ENCODE results near the gene CPED1. TPM values are rescaled to one million over a fixed set of nuclear protein-coding genes. Genes with fewer than 3 reads are reported as not detected.
"Not testable (repeated sequence)": the region's sequence is repeated elsewhere in the genome, so short reads cannot be mapped to it uniquely, and the experiment has no call there.

CPED1 gene
- total RNA-seq, 1 donor from 2014 or later = 0.26 TPM

GRCh38 chr7:121030308-121030707, 41.8 kb downstream of the CPED1 start:
- no peak for TF ChIP-seq CTCF (IDR thresholded peaks at IDR 0.05; ENCODE audit: insufficient read depth, low read length, severe bottlenecking)
- FAIRE-seq = no peak

GRCh38 chr7:121032645-121033460, 44.3 kb downstream of the CPED1 start:
- TF ChIP-seq CTCF (IDR thresholded peaks at IDR 0.05; ENCODE audit: insufficient read depth, low read length, severe bottlenecking) = no peak
- FAIRE-seq (no peak), DNase-seq (ENCODE audit: low read depth) (peak; percentile 37)
- Histone ChIP-seq H3K36me3 (ENCODE audit: control insufficient read depth, insufficient read depth, low read length) (no peaks in the 10 kb centered on the region), H3K4me3 (ENCODE audit: low read depth, low read length) (no peak overlapping the region), H3K27me3 (ENCODE audit: control insufficient read depth, insufficient read depth, low read length) (no peaks in the 10 kb centered on the region)

More at GRCh38 chr7:121030308-121030707, 41.8 kb downstream of the CPED1 start:
- no peaks in the 10 kb centered on the region for H3K36me3 ChIP-seq (ENCODE audit: control insufficient read depth, insufficient read depth, low read length)
- no peak for DNase-seq (ENCODE audit: low read depth)
- H3K27me3 ChIP-seq (ENCODE audit: control insufficient read depth, insufficient read depth, low read length) = no peaks in the 10 kb centered on the region
- H3K4me3 ChIP-seq (ENCODE audit: low read depth, low read length) = no peak overlapping the region

DNA sequence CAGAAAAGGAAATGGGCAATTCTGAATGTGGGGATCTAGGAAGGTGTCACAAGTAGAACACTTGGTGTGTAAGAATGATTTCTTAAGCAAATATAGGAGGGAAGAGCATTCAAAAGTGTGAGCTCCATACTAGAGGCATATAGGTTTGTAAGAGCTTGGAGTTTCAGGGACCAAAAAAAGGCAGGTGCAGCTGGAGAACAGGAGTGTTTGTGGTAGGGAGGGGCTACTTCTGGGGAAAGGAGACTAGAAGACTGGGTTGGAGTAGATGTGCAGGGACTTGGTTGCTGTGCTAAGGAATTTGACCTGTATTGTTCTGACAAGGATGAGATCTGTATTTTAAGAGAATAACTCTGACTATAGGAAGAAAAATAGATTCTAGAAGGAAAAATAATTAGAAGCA, 46.4 kb downstream of the CPED1 start:
- DNase-seq (ENCODE audit: low read depth) = no peak
- no peak for TF ChIP-seq CTCF (IDR thresholded peaks at IDR 0.05; ENCODE audit: insufficient read depth, low read length, severe bottlenecking)
- no peaks in the 10 kb centered on the region for H3K27me3 ChIP-seq (ENCODE audit: control insufficient read depth, insufficient read depth, low read length)
- H3K4me3 ChIP-seq (ENCODE audit: low read depth, low read length) = no peak overlapping the region
- no peak for FAIRE-seq
- H3K36me3 ChIP-seq (ENCODE audit: control insufficient read depth, insufficient read depth, low read length) = no peaks in the 10 kb centered on the region

DNA sequence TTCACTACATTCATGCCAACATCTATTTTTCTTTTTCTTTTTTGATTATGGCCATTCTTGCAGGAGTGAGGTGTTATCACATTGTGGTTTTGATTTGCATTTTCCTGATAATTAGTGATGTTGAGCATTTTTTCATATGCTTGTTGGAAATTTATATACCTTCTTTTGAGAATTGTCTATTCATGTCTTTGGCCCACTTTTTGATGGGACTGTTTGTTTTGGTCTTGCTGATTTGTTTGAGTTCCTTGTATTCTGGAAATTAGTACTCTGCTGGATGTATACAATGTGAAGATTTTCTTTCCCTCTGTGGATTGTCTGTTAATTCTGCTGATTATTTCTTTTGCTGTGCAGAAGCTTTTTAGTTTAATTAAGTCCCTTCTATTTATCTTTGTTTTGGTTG, 48.3 kb downstream of the CPED1 start:
- H3K27me3 ChIP-seq (ENCODE audit: control insufficient read depth, insufficient read depth, low read length); H3K36me3 ChIP-seq (ENCODE audit: control insufficient read depth, insufficient read depth, low read length); H3K4me3 ChIP-seq (ENCODE audit: low read depth, low read length); FAIRE-seq; DNase-seq (ENCODE audit: low read depth): not testable (repeated sequence)

DNA sequence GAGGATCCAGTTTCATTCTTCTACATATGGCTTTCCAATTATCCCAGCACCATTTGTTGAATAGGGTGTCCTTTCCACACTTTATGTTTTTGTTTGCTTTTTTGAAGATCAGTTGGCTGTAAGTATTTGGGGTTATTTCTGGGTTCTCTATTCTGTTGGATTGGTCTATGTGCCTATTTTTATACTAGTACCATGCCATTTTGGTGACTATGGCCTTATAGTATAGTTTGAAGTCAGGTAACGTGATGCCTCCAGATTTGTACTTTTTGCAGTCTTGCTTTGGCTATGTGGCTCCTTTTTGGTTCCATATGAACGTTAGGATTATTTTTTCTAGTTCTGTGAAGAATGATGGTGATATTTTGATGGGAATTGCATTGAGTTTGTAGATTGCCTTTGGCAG, 48.8 kb downstream of the CPED1 start:
- FAIRE-seq; H3K4me3 ChIP-seq (ENCODE audit: low read depth, low read length); DNase-seq (ENCODE audit: low read depth); H3K36me3 ChIP-seq (ENCODE audit: control insufficient read depth, insufficient read depth, low read length); H3K27me3 ChIP-seq (ENCODE audit: control insufficient read depth, insufficient read depth, low read length): not testable (repeated sequence)

DNA sequence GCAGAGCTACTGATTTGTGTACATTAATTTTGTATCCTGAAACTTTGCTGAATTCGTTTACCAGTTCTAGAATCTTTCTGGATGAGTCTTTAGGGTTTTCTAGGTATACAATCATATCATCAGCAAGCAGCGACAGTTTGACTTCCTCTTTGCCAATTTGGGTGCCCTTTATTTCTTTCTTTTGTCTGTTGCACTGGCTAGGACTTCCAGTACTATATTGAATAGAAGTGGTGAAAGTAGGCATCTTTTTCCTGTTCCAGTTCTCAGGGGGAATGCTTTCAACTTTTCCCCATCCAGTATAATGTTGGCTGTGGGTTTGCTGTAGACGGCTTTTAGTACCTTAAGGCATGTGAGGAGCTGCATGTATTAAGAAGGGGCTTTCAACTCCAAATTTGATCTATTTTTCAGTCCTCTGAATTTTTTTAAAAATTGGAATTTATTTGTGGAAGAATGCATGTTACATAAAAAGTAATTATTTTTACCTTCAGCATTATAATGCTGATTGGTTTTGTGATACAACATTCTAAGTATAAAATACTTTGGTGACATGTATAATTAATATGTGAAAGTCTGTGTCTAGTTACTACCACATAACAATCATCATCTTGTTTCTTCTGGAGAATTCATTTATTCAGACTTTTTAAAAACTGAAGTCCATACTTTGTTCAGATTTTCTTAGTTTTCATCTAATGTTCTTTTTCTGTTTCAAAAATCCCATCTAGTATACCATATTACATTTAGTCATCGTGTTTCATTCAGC, 49.6 kb downstream of the CPED1 start:
- DNase-seq (ENCODE audit: low read depth) = no peak
- TF ChIP-seq CTCF (IDR thresholded peaks at IDR 0.05; ENCODE audit: insufficient read depth, low read length, severe bottlenecking) = no peak
- FAIRE-seq = no peak
- Histone ChIP-seq H3K36me3 (ENCODE audit: control insufficient read depth, insufficient read depth, low read length) (no peaks in the 10 kb centered on the region), H3K4me3 (ENCODE audit: low read depth, low read length) (no peak overlapping the region), H3K27me3 (ENCODE audit: control insufficient read depth, insufficient read depth, low read length) (no peaks in the 10 kb centered on the region)
